ENCODE results near the gene APOBEC3A.

Gene APOBEC3A

DNA sequence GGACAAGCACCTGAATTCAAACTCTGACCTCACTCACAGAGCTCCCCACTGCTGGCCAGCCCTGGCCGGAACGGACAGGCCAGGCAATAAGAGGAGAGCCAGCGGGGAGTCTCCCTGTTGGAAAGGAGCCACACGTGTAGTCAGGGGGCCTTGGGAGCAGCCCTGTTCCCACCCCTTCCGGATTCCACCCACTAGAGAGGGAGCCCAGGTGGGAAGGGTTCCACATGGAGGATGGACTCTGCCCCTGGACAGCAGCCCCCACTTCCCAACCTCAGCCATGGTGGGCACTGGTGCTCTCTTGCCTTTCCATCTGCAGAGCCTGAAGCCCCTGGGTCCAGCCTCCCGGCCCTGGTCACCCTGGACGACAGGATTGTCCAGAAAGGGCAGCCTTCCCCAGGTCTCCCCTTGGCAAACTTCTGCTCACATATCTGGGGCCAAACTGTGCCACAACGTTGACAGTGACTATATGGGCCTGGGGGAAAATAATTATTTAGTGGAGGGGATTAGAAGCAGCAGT is 7.5 kb upstream of the APOBEC3A start:
- no peak for TF ChIP-seq PPARA (CRISPR knock-in tag; IDR thresholded peaks at IDR 0.05; ENCODE audit: borderline replicate concordance)
- no peak for TF ChIP-seq CSRNP3 (CRISPR knock-in tag; IDR thresholded peaks at IDR 0.05)
- no peak for TF ChIP-seq ZNF70 (CRISPR knock-in tag; IDR thresholded peaks at IDR 0.05)
- TF ChIP-seq, protein P1, sequence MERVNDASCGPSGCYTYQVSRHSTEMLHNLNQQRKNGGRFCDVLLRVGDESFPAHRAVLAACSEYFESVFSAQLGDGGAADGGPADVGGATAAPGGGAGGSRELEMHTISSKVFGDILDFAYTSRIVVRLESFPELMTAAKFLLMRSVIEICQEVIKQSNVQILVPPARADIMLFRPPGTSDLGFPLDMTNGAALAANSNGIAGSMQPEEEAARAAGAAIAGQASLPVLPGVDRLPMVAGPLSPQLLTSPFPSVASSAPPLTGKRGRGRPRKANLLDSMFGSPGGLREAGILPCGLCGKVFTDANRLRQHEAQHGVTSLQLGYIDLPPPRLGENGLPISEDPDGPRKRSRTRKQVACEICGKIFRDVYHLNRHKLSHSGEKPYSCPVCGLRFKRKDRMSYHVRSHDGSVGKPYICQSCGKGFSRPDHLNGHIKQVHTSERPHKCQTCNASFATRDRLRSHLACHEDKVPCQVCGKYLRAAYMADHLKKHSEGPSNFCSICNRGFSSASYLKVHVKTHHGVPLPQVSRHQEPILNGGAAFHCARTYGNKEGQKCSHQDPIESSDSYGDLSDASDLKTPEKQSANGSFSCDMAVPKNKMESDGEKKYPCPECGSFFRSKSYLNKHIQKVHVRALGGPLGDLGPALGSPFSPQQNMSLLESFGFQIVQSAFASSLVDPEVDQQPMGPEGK (CRISPR knock-in tag; IDR thresholded peaks at IDR 0.05; ENCODE audit: borderline replicate concordance): no peak
- no peak for TF ChIP-seq ZFP30 (CRISPR knock-in tag; IDR thresholded peaks at IDR 0.05)
- TF ChIP-seq ZNF565 (CRISPR knock-in tag; conservative IDR thresholded peaks at IDR 0.05; ENCODE audit: low read depth): no peak
- no peak for TF ChIP-seq TCF4 (CRISPR knock-in tag; IDR thresholded peaks at IDR 0.05; ENCODE audit: borderline replicate concordance)
- no peak for TF ChIP-seq TOX (CRISPR knock-in tag; IDR thresholded peaks at IDR 0.05; ENCODE audit: borderline replicate concordance)
- ATAC-seq: no peak

- ATAC-seq: no peak
- no peak for TF ChIP-seq ISL1 (CRISPR knock-in tag; IDR thresholded peaks at IDR 0.05)
- TF ChIP-seq RARB (CRISPR knock-in tag; IDR thresholded peaks at IDR 0.05): no peak
- TF ChIP-seq, protein P2, sequence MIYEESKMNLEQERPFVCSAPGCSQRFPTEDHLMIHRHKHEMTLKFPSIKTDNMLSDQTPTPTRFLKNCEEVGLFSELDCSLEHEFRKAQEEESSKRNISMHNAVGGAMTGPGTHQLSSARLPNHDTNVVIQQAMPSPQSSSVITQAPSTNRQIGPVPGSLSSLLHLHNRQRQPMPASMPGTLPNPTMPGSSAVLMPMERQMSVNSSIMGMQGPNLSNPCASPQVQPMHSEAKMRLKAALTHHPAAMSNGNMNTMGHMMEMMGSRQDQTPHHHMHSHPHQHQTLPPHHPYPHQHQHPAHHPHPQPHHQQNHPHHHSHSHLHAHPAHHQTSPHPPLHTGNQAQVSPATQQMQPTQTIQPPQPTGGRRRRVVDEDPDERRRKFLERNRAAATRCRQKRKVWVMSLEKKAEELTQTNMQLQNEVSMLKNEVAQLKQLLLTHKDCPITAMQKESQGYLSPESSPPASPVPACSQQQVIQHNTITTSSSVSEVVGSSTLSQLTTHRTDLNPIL (CRISPR knock-in tag; IDR thresholded peaks at IDR 0.05; ENCODE audit: low read depth): no peak
- TF ChIP-seq ZFP3 (CRISPR knock-in tag; IDR thresholded peaks at IDR 0.05): no peak
- no peak for TF ChIP-seq ARNTL (CRISPR knock-in tag; IDR thresholded peaks at IDR 0.05; ENCODE audit: borderline replicate concordance, low read depth)
- TF ChIP-seq TCF4 (CRISPR knock-in tag; IDR thresholded peaks at IDR 0.05; ENCODE audit: borderline replicate concordance): no peak
- TF ChIP-seq CSRNP3 (CRISPR knock-in tag; IDR thresholded peaks at IDR 0.05): no peak
- no peak for TF ChIP-seq CSDC2 (CRISPR knock-in tag; IDR thresholded peaks at IDR 0.05)
- no peak for TF ChIP-seq ZC3H10 (CRISPR knock-in tag; IDR thresholded peaks at IDR 0.05)
- TF ChIP-seq ZFP30 (CRISPR knock-in tag; IDR thresholded peaks at IDR 0.05): no peak
- TF ChIP-seq BACH2 (CRISPR knock-in tag; IDR thresholded peaks at IDR 0.05; ENCODE audit: borderline replicate concordance): no peak
- no peak for TF ChIP-seq ZNF565 (CRISPR knock-in tag; conservative IDR thresholded peaks at IDR 0.05; ENCODE audit: low read depth)
- TF ChIP-seq, protein P1 (CRISPR knock-in tag; IDR thresholded peaks at IDR 0.05; ENCODE audit: borderline replicate concordance): no peak
- no peak for TF ChIP-seq ZNF70 (CRISPR knock-in tag; IDR thresholded peaks at IDR 0.05)
- TF ChIP-seq, protein P3, sequence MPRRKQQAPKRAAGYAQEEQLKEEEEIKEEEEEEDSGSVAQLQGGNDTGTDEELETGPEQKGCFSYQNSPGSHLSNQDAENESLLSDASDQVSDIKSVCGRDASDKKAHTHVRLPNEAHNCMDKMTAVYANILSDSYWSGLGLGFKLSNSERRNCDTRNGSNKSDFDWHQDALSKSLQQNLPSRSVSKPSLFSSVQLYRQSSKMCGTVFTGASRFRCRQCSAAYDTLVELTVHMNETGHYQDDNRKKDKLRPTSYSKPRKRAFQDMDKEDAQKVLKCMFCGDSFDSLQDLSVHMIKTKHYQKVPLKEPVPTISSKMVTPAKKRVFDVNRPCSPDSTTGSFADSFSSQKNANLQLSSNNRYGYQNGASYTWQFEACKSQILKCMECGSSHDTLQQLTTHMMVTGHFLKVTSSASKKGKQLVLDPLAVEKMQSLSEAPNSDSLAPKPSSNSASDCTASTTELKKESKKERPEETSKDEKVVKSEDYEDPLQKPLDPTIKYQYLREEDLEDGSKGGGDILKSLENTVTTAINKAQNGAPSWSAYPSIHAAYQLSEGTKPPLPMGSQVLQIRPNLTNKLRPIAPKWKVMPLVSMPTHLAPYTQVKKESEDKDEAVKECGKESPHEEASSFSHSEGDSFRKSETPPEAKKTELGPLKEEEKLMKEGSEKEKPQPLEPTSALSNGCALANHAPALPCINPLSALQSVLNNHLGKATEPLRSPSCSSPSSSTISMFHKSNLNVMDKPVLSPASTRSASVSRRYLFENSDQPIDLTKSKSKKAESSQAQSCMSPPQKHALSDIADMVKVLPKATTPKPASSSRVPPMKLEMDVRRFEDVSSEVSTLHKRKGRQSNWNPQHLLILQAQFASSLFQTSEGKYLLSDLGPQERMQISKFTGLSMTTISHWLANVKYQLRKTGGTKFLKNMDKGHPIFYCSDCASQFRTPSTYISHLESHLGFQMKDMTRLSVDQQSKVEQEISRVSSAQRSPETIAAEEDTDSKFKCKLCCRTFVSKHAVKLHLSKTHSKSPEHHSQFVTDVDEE (CRISPR knock-in tag; IDR thresholded peaks at IDR 0.05): no peak
Measured at GRCh38 chr22:38950527-38951295, 6.7 kb upstream of the APOBEC3A start.

Data from SK-N-SH treated with all-trans-retinoic acid at 6 μM for 48 hours (cell line).